ENCODE measurements around the gene PPID.

DNA sequence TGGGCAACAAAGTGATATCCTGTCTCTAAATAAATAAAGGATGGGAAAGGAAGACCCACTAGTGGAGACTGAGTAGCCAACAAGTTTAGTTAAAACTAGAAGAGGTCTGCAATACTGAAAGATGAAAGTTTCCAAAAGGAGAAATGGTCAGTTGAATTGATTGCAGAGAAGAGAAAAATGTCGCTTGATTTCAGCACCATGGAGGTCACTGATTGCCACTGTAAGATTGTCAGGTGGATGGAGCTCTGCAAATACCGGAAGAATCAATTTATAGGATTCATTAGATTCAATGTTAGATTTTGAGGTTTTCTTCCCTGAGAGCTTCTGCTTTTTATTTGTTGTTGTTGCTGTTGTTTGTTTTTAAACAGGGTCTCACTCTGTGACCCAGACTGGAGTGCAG is 40.3 kb upstream of the PPID start:
- TF ChIP-seq POLR2A (IDR thresholded peaks at IDR 0.05), result no peak
- TF ChIP-seq, protein P1, sequence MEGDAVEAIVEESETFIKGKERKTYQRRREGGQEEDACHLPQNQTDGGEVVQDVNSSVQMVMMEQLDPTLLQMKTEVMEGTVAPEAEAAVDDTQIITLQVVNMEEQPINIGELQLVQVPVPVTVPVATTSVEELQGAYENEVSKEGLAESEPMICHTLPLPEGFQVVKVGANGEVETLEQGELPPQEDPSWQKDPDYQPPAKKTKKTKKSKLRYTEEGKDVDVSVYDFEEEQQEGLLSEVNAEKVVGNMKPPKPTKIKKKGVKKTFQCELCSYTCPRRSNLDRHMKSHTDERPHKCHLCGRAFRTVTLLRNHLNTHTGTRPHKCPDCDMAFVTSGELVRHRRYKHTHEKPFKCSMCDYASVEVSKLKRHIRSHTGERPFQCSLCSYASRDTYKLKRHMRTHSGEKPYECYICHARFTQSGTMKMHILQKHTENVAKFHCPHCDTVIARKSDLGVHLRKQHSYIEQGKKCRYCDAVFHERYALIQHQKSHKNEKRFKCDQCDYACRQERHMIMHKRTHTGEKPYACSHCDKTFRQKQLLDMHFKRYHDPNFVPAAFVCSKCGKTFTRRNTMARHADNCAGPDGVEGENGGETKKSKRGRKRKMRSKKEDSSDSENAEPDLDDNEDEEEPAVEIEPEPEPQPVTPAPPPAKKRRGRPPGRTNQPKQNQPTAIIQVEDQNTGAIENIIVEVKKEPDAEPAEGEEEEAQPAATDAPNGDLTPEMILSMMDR (IDR thresholded peaks at IDR 0.05), result no peak

All from vagina (tissue), 2 donors.